Measurements from ENCODE around the gene SLC13A2. TPM values are rescaled to one million over a fixed set of nuclear protein-coding genes. Genes with fewer than 3 reads are reported as not detected.
A peak's percentile ranks its signal among the peaks of the same experiment; 100 is the strongest.

Gene SLC13A2
- total and polyA plus RNA-seq, 2 experiments from 2014 or later: not detected

DNA sequence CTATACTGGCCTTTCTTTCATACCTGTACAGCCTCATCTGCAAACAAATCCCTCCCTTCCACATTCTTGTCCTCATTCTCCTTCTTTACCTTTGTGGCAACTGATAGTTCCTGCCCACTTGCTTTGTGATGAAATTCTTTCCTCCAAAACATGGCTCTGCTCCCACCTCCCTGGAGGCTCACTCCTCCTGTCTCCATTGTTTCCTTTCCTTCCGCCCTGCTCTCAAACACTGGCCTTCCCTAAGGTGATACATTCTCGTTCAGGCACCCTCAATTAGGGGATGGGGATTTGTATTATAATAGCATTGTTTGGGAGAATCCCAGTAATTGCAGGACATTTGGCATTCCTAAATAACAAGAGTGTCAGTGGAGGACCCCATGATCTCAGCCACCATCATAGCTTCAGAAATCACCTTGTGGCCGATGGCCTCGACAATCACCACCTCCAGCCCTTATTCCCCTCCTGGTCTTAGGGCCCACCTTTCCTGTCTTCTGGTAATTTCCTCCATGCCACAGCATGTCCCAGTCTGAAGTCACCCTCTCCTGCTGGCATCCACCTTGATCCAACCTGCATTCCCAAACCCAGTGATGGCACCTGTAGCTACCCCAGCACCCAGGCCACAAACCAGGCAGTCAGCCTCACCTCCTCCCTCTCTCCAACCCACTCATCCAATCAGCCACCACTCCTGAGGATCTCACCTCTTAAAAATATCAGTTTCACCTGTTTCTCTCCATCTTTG is 71.1 kb downstream of the SLC13A2 start (continued):
- TF ChIP-seq, protein P1, sequence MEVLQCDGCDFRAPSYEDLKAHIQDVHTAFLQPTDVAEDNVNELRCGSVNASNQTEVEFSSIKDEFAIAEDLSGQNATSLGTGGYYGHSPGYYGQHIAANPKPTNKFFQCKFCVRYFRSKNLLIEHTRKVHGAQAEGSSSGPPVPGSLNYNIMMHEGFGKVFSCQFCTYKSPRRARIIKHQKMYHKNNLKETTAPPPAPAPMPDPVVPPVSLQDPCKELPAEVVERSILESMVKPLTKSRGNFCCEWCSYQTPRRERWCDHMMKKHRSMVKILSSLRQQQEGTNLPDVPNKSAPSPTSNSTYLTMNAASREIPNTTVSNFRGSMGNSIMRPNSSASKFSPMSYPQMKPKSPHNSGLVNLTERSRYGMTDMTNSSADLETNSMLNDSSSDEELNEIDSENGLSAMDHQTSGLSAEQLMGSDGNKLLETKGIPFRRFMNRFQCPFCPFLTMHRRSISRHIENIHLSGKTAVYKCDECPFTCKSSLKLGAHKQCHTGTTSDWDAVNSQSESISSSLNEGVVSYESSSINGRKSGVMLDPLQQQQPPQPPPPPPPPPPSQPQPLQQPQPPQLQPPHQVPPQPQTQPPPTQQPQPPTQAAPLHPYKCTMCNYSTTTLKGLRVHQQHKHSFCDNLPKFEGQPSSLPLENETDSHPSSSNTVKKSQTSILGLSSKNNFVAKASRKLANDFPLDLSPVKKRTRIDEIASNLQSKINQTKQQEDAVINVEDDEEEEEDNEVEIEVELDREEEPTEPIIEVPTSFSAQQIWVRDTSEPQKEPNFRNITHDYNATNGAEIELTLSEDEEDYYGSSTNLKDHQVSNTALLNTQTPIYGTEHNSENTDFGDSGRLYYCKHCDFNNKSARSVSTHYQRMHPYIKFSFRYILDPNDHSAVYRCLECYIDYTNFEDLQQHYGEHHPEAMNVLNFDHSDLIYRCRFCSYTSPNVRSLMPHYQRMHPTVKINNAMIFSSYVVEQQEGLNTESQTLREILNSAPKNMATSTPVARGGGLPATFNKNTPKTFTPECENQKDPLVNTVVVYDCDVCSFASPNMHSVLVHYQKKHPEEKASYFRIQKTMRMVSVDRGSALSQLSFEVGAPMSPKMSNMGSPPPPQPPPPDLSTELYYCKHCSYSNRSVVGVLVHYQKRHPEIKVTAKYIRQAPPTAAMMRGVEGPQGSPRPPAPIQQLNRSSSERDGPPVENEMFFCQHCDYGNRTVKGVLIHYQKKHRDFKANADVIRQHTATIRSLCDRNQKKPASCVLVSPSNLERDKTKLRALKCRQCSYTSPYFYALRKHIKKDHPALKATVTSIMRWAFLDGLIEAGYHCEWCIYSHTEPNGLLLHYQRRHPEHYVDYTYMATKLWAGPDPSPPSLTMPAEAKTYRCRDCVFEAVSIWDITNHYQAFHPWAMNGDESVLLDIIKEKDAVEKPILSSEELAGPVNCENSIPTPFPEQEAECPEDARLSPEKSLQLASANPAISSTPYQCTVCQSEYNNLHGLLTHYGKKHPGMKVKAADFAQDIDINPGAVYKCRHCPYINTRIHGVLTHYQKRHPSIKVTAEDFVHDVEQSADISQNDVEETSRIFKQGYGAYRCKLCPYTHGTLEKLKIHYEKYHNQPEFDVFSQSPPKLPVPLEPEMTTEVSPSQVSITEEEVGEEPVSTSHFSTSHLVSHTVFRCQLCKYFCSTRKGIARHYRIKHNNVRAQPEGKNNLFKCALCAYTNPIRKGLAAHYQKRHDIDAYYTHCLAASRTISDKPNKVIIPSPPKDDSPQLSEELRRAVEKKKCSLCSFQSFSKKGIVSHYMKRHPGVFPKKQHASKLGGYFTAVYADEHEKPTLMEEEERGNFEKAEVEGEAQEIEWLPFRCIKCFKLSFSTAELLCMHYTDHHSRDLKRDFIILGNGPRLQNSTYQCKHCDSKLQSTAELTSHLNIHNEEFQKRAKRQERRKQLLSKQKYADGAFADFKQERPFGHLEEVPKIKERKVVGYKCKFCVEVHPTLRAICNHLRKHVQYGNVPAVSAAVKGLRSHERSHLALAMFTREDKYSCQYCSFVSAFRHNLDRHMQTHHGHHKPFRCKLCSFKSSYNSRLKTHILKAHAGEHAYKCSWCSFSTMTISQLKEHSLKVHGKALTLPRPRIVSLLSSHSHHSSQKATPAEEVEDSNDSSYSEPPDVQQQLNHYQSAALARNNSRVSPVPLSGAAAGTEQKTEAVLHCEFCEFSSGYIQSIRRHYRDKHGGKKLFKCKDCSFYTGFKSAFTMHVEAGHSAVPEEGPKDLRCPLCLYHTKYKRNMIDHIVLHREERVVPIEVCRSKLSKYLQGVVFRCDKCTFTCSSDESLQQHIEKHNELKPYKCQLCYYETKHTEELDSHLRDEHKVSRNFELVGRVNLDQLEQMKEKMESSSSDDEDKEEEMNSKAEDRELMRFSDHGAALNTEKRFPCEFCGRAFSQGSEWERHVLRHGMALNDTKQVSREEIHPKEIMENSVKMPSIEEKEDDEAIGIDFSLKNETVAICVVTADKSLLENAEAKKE (CRISPR knock-in tag; IDR thresholded peaks at IDR 0.05): no peak

DNA sequence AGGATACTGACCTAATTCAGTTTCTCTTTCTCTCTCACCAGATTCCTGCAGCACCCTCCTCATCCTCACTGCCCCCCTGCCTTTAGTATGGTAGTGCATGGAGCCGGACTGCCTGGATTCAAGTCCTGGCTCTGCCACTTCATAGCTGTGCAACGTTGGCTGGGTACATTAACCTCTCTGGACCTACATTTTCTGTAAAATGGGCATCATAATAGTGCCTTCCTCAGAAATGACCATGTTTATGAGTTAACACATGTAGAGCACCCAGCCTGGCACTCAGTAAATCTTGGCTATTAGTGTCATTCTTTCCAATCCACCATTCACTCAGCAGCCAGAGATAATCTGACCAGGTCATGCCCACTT is 71.7 kb downstream of the SLC13A2 start:
- no peaks in the 10 kb centered on the region for H3K36me3 ChIP-seq (ENCODE audit: insufficient read depth)
- peaks cover 9% of the 10 kb centered on the region for H3K4me1 ChIP-seq (ENCODE audit: insufficient read depth)
- Mint-ChIP-seq H3K36me3 (ENCODE audit: low read depth) (no peaks in the 10 kb centered on the region; the same call in 2 of the 3 replicates), H3K4me3 (no peak overlapping the region; the same call in 2 of the 3 replicates), H3K27ac (no peak overlapping the region), H3K9me3 (no peaks in the 10 kb centered on the region), H3K27me3 (ENCODE audit: insufficient read depth, low read depth, poor library complexity) (peaks cover 11% of the 10 kb centered on the region), H3K4me1 (peaks cover 22% of the 10 kb centered on the region)
- H2AFZ ChIP-seq: no peak overlapping the region
- no peak for DNase-seq (ENCODE audit: low spot score)
- no peaks in the 10 kb centered on the region for H3K9me2 ChIP-seq (ENCODE audit: insufficient read depth)
- no peaks in the 10 kb centered on the region for H3K27me3 ChIP-seq (ENCODE audit: insufficient read depth)
- H3K79me2 ChIP-seq (replicated peaks; ENCODE audit: insufficient read depth): no peaks in the 10 kb centered on the region
- no peak for ATAC-seq
- H3F3A ChIP-seq (replicated peaks; ENCODE audit: low read depth): no peaks in the 10 kb centered on the region
- no peak overlapping the region for H3K4me3 ChIP-seq
- H4K20me1 ChIP-seq (replicated peaks; ENCODE audit: insufficient read depth): no peaks in the 10 kb centered on the region
- 0 out of 2 replicates have a peak overlapping the region, but pooled peaks have one; percentile 0 for H3K27ac ChIP-seq (ENCODE audit: low read depth)
- no peak overlapping the region for H3K4me2 ChIP-seq
- TF ChIP-seq, protein P2, sequence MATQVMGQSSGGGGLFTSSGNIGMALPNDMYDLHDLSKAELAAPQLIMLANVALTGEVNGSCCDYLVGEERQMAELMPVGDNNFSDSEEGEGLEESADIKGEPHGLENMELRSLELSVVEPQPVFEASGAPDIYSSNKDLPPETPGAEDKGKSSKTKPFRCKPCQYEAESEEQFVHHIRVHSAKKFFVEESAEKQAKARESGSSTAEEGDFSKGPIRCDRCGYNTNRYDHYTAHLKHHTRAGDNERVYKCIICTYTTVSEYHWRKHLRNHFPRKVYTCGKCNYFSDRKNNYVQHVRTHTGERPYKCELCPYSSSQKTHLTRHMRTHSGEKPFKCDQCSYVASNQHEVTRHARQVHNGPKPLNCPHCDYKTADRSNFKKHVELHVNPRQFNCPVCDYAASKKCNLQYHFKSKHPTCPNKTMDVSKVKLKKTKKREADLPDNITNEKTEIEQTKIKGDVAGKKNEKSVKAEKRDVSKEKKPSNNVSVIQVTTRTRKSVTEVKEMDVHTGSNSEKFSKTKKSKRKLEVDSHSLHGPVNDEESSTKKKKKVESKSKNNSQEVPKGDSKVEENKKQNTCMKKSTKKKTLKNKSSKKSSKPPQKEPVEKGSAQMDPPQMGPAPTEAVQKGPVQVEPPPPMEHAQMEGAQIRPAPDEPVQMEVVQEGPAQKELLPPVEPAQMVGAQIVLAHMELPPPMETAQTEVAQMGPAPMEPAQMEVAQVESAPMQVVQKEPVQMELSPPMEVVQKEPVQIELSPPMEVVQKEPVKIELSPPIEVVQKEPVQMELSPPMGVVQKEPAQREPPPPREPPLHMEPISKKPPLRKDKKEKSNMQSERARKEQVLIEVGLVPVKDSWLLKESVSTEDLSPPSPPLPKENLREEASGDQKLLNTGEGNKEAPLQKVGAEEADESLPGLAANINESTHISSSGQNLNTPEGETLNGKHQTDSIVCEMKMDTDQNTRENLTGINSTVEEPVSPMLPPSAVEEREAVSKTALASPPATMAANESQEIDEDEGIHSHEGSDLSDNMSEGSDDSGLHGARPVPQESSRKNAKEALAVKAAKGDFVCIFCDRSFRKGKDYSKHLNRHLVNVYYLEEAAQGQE (IDR thresholded peaks at IDR 0.05; ENCODE audit: unreplicated experiment): no peak
- TF ChIP-seq ZNF331 (CRISPR knock-in tag; IDR thresholded peaks at IDR 0.05; ENCODE audit: low read depth) (no peak), ZNF114 (CRISPR knock-in tag; IDR thresholded peaks at IDR 0.05) (no peak), POLR2AphosphoS5 (IDR thresholded peaks at IDR 0.05; ENCODE audit: low read depth) (no peak), EZH2 (IDR thresholded peaks at IDR 0.05; ENCODE audit: low read depth, unreplicated experiment) (no peak)
- TF ChIP-seq, protein P3, sequence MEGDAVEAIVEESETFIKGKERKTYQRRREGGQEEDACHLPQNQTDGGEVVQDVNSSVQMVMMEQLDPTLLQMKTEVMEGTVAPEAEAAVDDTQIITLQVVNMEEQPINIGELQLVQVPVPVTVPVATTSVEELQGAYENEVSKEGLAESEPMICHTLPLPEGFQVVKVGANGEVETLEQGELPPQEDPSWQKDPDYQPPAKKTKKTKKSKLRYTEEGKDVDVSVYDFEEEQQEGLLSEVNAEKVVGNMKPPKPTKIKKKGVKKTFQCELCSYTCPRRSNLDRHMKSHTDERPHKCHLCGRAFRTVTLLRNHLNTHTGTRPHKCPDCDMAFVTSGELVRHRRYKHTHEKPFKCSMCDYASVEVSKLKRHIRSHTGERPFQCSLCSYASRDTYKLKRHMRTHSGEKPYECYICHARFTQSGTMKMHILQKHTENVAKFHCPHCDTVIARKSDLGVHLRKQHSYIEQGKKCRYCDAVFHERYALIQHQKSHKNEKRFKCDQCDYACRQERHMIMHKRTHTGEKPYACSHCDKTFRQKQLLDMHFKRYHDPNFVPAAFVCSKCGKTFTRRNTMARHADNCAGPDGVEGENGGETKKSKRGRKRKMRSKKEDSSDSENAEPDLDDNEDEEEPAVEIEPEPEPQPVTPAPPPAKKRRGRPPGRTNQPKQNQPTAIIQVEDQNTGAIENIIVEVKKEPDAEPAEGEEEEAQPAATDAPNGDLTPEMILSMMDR (conservative IDR thresholded peaks at IDR 0.05; ENCODE audit: low read depth in 2 of 2): no peak
- TF ChIP-seq, protein P4, sequence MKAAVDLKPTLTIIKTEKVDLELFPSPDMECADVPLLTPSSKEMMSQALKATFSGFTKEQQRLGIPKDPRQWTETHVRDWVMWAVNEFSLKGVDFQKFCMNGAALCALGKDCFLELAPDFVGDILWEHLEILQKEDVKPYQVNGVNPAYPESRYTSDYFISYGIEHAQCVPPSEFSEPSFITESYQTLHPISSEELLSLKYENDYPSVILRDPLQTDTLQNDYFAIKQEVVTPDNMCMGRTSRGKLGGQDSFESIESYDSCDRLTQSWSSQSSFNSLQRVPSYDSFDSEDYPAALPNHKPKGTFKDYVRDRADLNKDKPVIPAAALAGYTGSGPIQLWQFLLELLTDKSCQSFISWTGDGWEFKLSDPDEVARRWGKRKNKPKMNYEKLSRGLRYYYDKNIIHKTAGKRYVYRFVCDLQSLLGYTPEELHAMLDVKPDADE (IDR thresholded peaks at IDR 0.05): no peak

All from GM23338 (cell line).